ENCODE data around the gene DARS1.

DARS1 gene

GRCh38 chr2:135954020-135954601, 31.3 kb downstream of the DARS1 start:
- Histone ChIP-seq H3K4me1 (ENCODE audit: insufficient read depth, low read length) (no peaks in the 10 kb centered on the region), H3K9ac (ENCODE audit: low read depth, low read length) (no peak overlapping the region; the same call in 1 of the 2 replicates), H3K9me3 (ENCODE audit: control insufficient read depth, insufficient read depth, low read length) (no peaks in the 10 kb centered on the region), H3K36me3 (ENCODE audit: insufficient read depth, low read length) (no peaks in the 10 kb centered on the region)

- H3K4me1 ChIP-seq (ENCODE audit: insufficient read depth, low read length) = 0 out of 2 replicates have a peak, but pooled peaks cover 4% of the 10 kb centered on the region
- no peaks in the 10 kb centered on the region for H3K9me3 ChIP-seq (ENCODE audit: control insufficient read depth, insufficient read depth, low read length)
- no peak overlapping the region for H3K9ac ChIP-seq (ENCODE audit: low read depth, low read length)
- no peaks in the 10 kb centered on the region for H3K36me3 ChIP-seq (ENCODE audit: insufficient read depth, low read length)
Measured at GRCh38 chr2:135952891-135953290, 32.5 kb downstream of the DARS1 start.

GRCh38 chr2:135951041-135951583, 34.3 kb downstream of the DARS1 start:
- Histone ChIP-seq H3K9me3 (ENCODE audit: control insufficient read depth, insufficient read depth, low read length) (no peaks in the 10 kb centered on the region), H3K36me3 (ENCODE audit: insufficient read depth, low read length) (no peaks in the 10 kb centered on the region), H3K9ac (ENCODE audit: low read depth, low read length) (no peak overlapping the region), H3K4me1 (ENCODE audit: insufficient read depth, low read length) (0 out of 2 replicates have a peak, but pooled peaks cover 4% of the 10 kb centered on the region)

- Histone ChIP-seq H3K9ac (ENCODE audit: low read depth, low read length) (no peak overlapping the region), H3K36me3 (ENCODE audit: insufficient read depth, low read length) (no peaks in the 10 kb centered on the region), H3K9me3 (ENCODE audit: control insufficient read depth, insufficient read depth, low read length) (no peaks in the 10 kb centered on the region), H3K4me1 (ENCODE audit: insufficient read depth, low read length) (0 out of 2 replicates have a peak, but pooled peaks cover 4% of the 10 kb centered on the region)
Measured at GRCh38 chr2:135949451-135950234, 35.8 kb downstream of the DARS1 start.

GRCh38 chr2:135948642-135949355, 36.6 kb downstream of the DARS1 start:
- H3K36me3 ChIP-seq (ENCODE audit: insufficient read depth, low read length) = no peaks in the 10 kb centered on the region
- H3K9me3 ChIP-seq (ENCODE audit: control insufficient read depth, insufficient read depth, low read length) = no peaks in the 10 kb centered on the region
- H3K9ac ChIP-seq (ENCODE audit: low read depth, low read length) = no peak overlapping the region
- H3K4me1 ChIP-seq (ENCODE audit: insufficient read depth, low read length) = 0 out of 2 replicates have a peak, but pooled peaks cover 4% of the 10 kb centered on the region

- Histone ChIP-seq H3K36me3 (ENCODE audit: insufficient read depth, low read length) (no peaks in the 10 kb centered on the region), H3K9ac (ENCODE audit: low read depth, low read length) (no peak overlapping the region), H3K4me1 (ENCODE audit: insufficient read depth, low read length) (0 out of 2 replicates have a peak, but pooled peaks cover 4% of the 10 kb centered on the region), H3K9me3 (ENCODE audit: control insufficient read depth, insufficient read depth, low read length) (no peaks in the 10 kb centered on the region)
Measured at GRCh38 chr2:135948141-135948540, 37.3 kb downstream of the DARS1 start.

GRCh38 chr2:135947483-135947882, 37.9 kb downstream of the DARS1 start:
- Histone ChIP-seq H3K36me3 (ENCODE audit: insufficient read depth, low read length) (no peaks in the 10 kb centered on the region), H3K9ac (ENCODE audit: low read depth, low read length) (no peak overlapping the region), H3K4me1 (ENCODE audit: insufficient read depth, low read length) (0 out of 2 replicates have a peak, but pooled peaks cover 4% of the 10 kb centered on the region), H3K9me3 (ENCODE audit: control insufficient read depth, insufficient read depth, low read length) (no peaks in the 10 kb centered on the region)

- H3K36me3 ChIP-seq (ENCODE audit: insufficient read depth, low read length) = no peaks in the 10 kb centered on the region
- H3K9me3 ChIP-seq (ENCODE audit: control insufficient read depth, insufficient read depth, low read length) = no peaks in the 10 kb centered on the region
- H3K9ac ChIP-seq (ENCODE audit: low read depth, low read length) = no peak overlapping the region
- H3K4me1 ChIP-seq (ENCODE audit: insufficient read depth, low read length) = 0 out of 2 replicates have a peak, but pooled peaks cover 4% of the 10 kb centered on the region
Measured at GRCh38 chr2:135945526-135945925, 39.9 kb downstream of the DARS1 start.

- 0 out of 2 replicates have a peak, but pooled peaks cover 4% of the 10 kb centered on the region for H3K4me1 ChIP-seq (ENCODE audit: insufficient read depth, low read length)
- no peaks in the 10 kb centered on the region for H3K36me3 ChIP-seq (ENCODE audit: insufficient read depth, low read length)
- no peak overlapping the region for H3K9ac ChIP-seq (ENCODE audit: low read depth, low read length)
- H3K9me3 ChIP-seq (ENCODE audit: control insufficient read depth, insufficient read depth, low read length) = no peaks in the 10 kb centered on the region
Measured at GRCh38 chr2:135944625-135945024, 40.8 kb downstream of the DARS1 start.

GRCh38 chr2:135942936-135943688, 42.3 kb downstream of the DARS1 start:
- Histone ChIP-seq H3K9me3 (ENCODE audit: control insufficient read depth, insufficient read depth, low read length) (no peaks in the 10 kb centered on the region), H3K36me3 (ENCODE audit: insufficient read depth, low read length) (no peaks in the 10 kb centered on the region), H3K4me1 (ENCODE audit: insufficient read depth, low read length) (no peaks in the 10 kb centered on the region), H3K9ac (ENCODE audit: low read depth, low read length) (no peak overlapping the region)

GRCh38 chr2:135936524-135936923, 48.9 kb downstream of the DARS1 start:
- no peaks in the 10 kb centered on the region for H3K4me1 ChIP-seq (ENCODE audit: insufficient read depth, low read length)
- no peak overlapping the region for H3K9ac ChIP-seq (ENCODE audit: low read depth, low read length)
- H3K36me3 ChIP-seq (ENCODE audit: insufficient read depth, low read length) = no peaks in the 10 kb centered on the region
- H3K9me3 ChIP-seq (ENCODE audit: control insufficient read depth, insufficient read depth, low read length) = no peaks in the 10 kb centered on the region

- Histone ChIP-seq H3K9ac (ENCODE audit: low read depth, low read length) (no peak overlapping the region), H3K9me3 (ENCODE audit: control insufficient read depth, insufficient read depth, low read length) (no peaks in the 10 kb centered on the region), H3K36me3 (ENCODE audit: insufficient read depth, low read length) (no peaks in the 10 kb centered on the region), H3K4me1 (ENCODE audit: insufficient read depth, low read length) (no peaks in the 10 kb centered on the region)
Measured at GRCh38 chr2:135935914-135936313, 49.5 kb downstream of the DARS1 start.

GRCh38 chr2:135931776-135932443, 53.5 kb downstream of the DARS1 start:
- Histone ChIP-seq H3K36me3 (ENCODE audit: insufficient read depth, low read length) (no peaks in the 10 kb centered on the region), H3K4me1 (ENCODE audit: insufficient read depth, low read length) (no peaks in the 10 kb centered on the region), H3K9ac (ENCODE audit: low read depth, low read length) (no peak overlapping the region), H3K9me3 (ENCODE audit: control insufficient read depth, insufficient read depth, low read length) (no peaks in the 10 kb centered on the region)
